ENCODE results near the gene DNAH8. TPM values are rescaled to one million over a fixed set of nuclear protein-coding genes. Genes with fewer than 3 reads are reported as not detected.
A peak's percentile ranks its signal among the peaks of the same experiment; 100 is the strongest.
"Not testable (repeated sequence)": the region's sequence is repeated elsewhere in the genome, so short reads cannot be mapped to it uniquely, and the experiment has no call there.

The DNAH8 gene
- total RNA-seq, 1 experiment from 2014 or later: under 0.01 TPM

- no peak for DNase-seq (ENCODE audit: low read depth)
Observed at GRCh38 chr6:38843798-38844197, 128.7 kb downstream of the DNAH8 start.

GRCh38 chr6:38845931-38846330 lies 130.8 kb downstream of the DNAH8 start:
- no peak for DNase-seq (ENCODE audit: low read depth)

GRCh38 chr6:38846361-38846760 lies 131.2 kb downstream of the DNAH8 start:
- no peak for DNase-seq (ENCODE audit: low read depth)

- peak; percentile 69 for DNase-seq (ENCODE audit: low read depth)
Observed at GRCh38 chr6:38846844-38847243, 131.7 kb downstream of the DNAH8 start.

GRCh38 chr6:38847497-38847896 lies 132.4 kb downstream of the DNAH8 start:
- DNase-seq (ENCODE audit: low read depth): no peak

- DNase-seq (ENCODE audit: low read depth): no peak
Observed at GRCh38 chr6:38848760-38849159, 133.6 kb downstream of the DNAH8 start.

- no peak for DNase-seq (ENCODE audit: low read depth)
Observed at GRCh38 chr6:38852215-38852614, 137.1 kb downstream of the DNAH8 start.

GRCh38 chr6:38853236-38853635 lies 138.1 kb downstream of the DNAH8 start:
- no peak for DNase-seq (ENCODE audit: low read depth)

- DNase-seq (ENCODE audit: low read depth): no peak
Observed at GRCh38 chr6:38856492-38856891, 141.4 kb downstream of the DNAH8 start.

- no peak for DNase-seq (ENCODE audit: low read depth)
Observed at GRCh38 chr6:38857815-38858214, 142.7 kb downstream of the DNAH8 start.

- DNase-seq (ENCODE audit: low read depth): no peak
Observed at GRCh38 chr6:38860041-38860440, 144.9 kb downstream of the DNAH8 start.

- DNase-seq (ENCODE audit: low read depth): no peak
Observed at GRCh38 chr6:38861926-38862401, 146.9 kb downstream of the DNAH8 start.

- DNase-seq (ENCODE audit: low read depth): no peak
Observed at GRCh38 chr6:38865521-38866174, 150.5 kb downstream of the DNAH8 start.

GRCh38 chr6:38867726-38868125 lies 152.6 kb downstream of the DNAH8 start:
- peak; percentile 60 for DNase-seq (ENCODE audit: low read depth)

GRCh38 chr6:38871741-38872568 lies 156.8 kb downstream of the DNAH8 start:
- peak; percentile 67 for DNase-seq (ENCODE audit: low read depth)

- no peak for DNase-seq (ENCODE audit: low read depth)
Observed at GRCh38 chr6:38873001-38873400, 157.9 kb downstream of the DNAH8 start.

GRCh38 chr6:38873816-38874215 lies 158.7 kb downstream of the DNAH8 start:
- DNase-seq (ENCODE audit: low read depth): not testable (repeated sequence)

- peak; percentile 94 for DNase-seq (ENCODE audit: low read depth)
Observed at GRCh38 chr6:38876475-38876874, 161.4 kb downstream of the DNAH8 start.

- DNase-seq (ENCODE audit: low read depth): no peak
Observed at GRCh38 chr6:38877721-38878120, 162.6 kb downstream of the DNAH8 start.

GRCh38 chr6:38882157-38882556 lies 167.0 kb downstream of the DNAH8 start:
- no peak for DNase-seq (ENCODE audit: low read depth)

- no peak for DNase-seq (ENCODE audit: low read depth)
Observed at GRCh38 chr6:38897507-38897906, 182.4 kb downstream of the DNAH8 start.

GRCh38 chr6:38901802-38902522 lies 186.9 kb downstream of the DNAH8 start:
- DNase-seq (ENCODE audit: low read depth): no peak

Data from Daoy (cell line).